Naive thymus-derived CD8-positive, alpha-beta T cell (primary cell): ENCODE results near the gene MYCL. TPM values are rescaled to one million over a fixed set of nuclear protein-coding genes. Genes with fewer than 3 reads are reported as not detected.
"Not testable (repeated sequence)": the region's sequence is repeated elsewhere in the genome, so short reads cannot be mapped to it uniquely, and the experiment has no call there.

Experiments
- ATAC-seq, 2 donors: fragments of 150-1000 bp; cut with Tn5 transposase in 1 of 2; sonication (Bioruptor Pico), chemical (Tn5 transposase) in 1 of 2; 1 replicate in 1 of 2; 2 replicates in 1 of 2; pipeline ENCODE4 v1.10.0; 2021; ENCODE audit warnings: mild to moderate bottlenecking in 2 of 2, moderate library complexity in 2 of 2
- POLR2A ChIA-PET: fragments of 350-600 bp; sonication (Branson Sonifier 250); formaldehyde crosslinking; loops from one replicate; lab custom pipeline; 2021; ENCODE audit warnings: antibody characterized with exemption; lab: Charles Lee
- DNase-seq, 10 donors: peaks; one replicate each; pipeline versions ENCODE4 v3.0.0 to v3.0.0-alpha.2; 2020 to 2022
- H3K27ac Mint-ChIP-seq, 10 donors: one replicate each; pipeline ENCODE4 v1.8.0; 2020 to 2022; ENCODE audit warnings: mild to moderate bottlenecking in 10 of 10, mixed read lengths in 10 of 10, moderate library complexity in 4 of 10, inconsistent platforms in 1 of 10
- H3K27me3 Mint-ChIP-seq, 5 donors: one replicate each; pipeline ENCODE4 v1.8.0; 2021 to 2022; ENCODE audit warnings: mixed read lengths in 5 of 5
- H3K36me3 Mint-ChIP-seq, 3 donors: one replicate each; pipeline ENCODE4 v1.8.0; 2020 to 2022; ENCODE audit warnings: mixed read lengths in 3 of 3, mild to moderate bottlenecking in 2 of 3, inconsistent platforms in 1 of 3
- H3K4me1 Mint-ChIP-seq, 4 donors: one replicate each; pipeline ENCODE4 v1.8.0; 2021 to 2022; ENCODE audit warnings: mixed read lengths in 4 of 4
- H3K4me3 Mint-ChIP-seq, 10 donors: one replicate each; pipeline ENCODE4 v1.8.0; 2020 to 2022; ENCODE audit warnings: mild to moderate bottlenecking in 10 of 10, mixed read lengths in 10 of 10, moderate library complexity in 6 of 10, inconsistent platforms in 1 of 10
- H3K9me3 Mint-ChIP-seq, 9 donors: one replicate each; pipeline ENCODE4 v1.8.0; 2020 to 2022; ENCODE audit warnings: mixed read lengths in 9 of 9, mild to moderate bottlenecking in 3 of 9, inconsistent platforms in 1 of 9, moderate library complexity in 1 of 9
- polyA plus RNA-seq, 3 donors: library from polyadenylated mRNA; unstranded; fragments of 300-500 nt; fragmentation: Illumina TruSeq; gene quantifications; one replicate each; pipeline ENCODE4 v1.2.3, GENCODE V29; 2021
- total RNA-seq, 8 experiments: library from RNA in 2 of 8; stranded (reverse) in 2 of 8; gene quantifications; one replicate each; pipeline ENCODE4 v1.2.3 and lab custom pipeline; 2021 to 2026

MYCL gene
- total and polyA plus RNA-seq, 5 experiments from 2014 or later = not detected

DNA sequence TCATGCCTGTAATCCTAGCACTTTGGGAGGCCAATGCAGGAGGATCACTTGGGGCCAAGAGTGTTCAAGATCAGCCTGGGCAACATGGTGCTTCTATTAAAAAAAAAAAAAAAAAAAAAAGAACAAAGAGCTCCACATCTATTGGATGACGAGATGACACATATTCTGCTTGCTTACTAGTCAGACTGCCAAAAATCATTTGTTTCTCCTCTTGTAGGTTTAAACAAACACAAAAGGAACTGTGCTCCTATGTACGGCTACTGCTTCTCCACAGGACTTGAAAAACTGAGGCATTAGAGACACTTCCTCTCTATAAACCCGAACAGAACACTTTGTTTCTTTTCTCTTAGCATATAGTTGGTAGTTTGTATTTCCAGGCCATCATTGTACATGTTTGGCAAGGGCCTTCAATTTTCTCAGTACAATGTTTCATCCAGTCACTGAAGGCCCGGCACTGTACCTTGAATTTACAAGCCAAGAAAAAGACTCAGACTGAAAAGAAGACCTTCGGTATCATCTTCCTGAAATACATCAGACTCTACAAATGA lies 24.4 kb downstream of the MYCL start:
- H3K27me3 Mint-ChIP-seq = no peaks in the 10 kb centered on the region
- POLR2A ChIA-PET = no interaction called here
- H3K9me3 Mint-ChIP-seq = no peaks in the 10 kb centered on the region
- DNase-seq (no peak), ATAC-seq (no peak)
- peak overlapping the region in 2 of 10 donors; percentile 1 to 2 for H3K27ac Mint-ChIP-seq
- peaks cover 29 to 67% (median 58%) of the 10 kb centered on the region in 4 donors for H3K4me1 Mint-ChIP-seq
- H3K36me3 Mint-ChIP-seq = peaks cover 0 to 36% (median 8%) of the 10 kb centered on the region in 3 donors
- H3K4me3 Mint-ChIP-seq = peak overlapping the region in 1 of 10 donors; percentile 50

- ATAC-seq (no peak), DNase-seq (no peak)
- H3K4me1 Mint-ChIP-seq = peaks cover 27 to 67% (median 53%) of the 10 kb centered on the region in 4 donors
- POLR2A ChIA-PET = no interaction called here
- peak overlapping the region in 1 of 10 donors; percentile 7 for H3K27ac Mint-ChIP-seq
- H3K36me3 Mint-ChIP-seq = peaks cover 0 to 42% (median 10%) of the 10 kb centered on the region in 3 donors
- no peaks in the 10 kb centered on the region for H3K9me3 Mint-ChIP-seq
- no peaks in the 10 kb centered on the region for H3K27me3 Mint-ChIP-seq
- peak overlapping the region in 2 of 10 donors; percentile 4 to 18 for H3K4me3 Mint-ChIP-seq
Observed at GRCh38 chr1:39876144-39876543, 25.6 kb downstream of the MYCL start.

GRCh38 chr1:39872698-39873097 lies 29.0 kb downstream of the MYCL start:
- Mint-ChIP-seq H3K4me1 (peaks cover 20 to 57% (median 40%) of the 10 kb centered on the region in 4 donors), H3K36me3 (peaks cover 0 to 51% (median 26%) of the 10 kb centered on the region in 3 donors), H3K27ac (no peak overlapping the region), H3K9me3 (no peaks in the 10 kb centered on the region), H3K4me3 (peak overlapping the region in 1 of 10 donors; percentile 18), H3K27me3 (no peaks in the 10 kb centered on the region)
- DNase-seq = no peak
- POLR2A ChIA-PET = interaction anchor here (0.6 kb wide), 1 partner anchor 10 kb away, joined by 3 read pairs; the partner anchor contains the start of gene TRIT1
- ATAC-seq = no peak

DNA sequence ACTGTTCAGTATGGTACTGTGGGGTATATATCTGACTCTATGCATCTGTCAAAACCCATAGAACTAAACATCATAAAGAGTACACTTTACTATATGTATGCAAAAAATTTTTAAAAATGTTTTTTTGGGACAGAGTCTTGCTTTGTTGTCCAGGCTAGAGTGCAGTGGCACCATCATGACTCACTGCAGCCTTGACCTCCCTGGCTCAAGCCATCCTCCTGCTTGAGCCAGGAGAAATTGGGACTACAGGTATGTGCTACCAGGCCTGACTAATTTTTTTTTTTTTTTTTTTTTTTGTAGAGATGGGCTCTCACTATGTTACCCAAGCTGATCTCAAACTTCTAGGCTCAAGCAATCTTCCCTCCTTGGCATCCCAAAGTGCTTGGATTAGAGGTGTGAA lies 29.9 kb downstream of the MYCL start:
- Mint-ChIP-seq H3K9me3 (no peaks in the 10 kb centered on the region), H3K36me3 (peaks cover 0 to 48% (median 21%) of the 10 kb centered on the region in 3 donors), H3K27me3 (no peaks in the 10 kb centered on the region), H3K4me3 (no peak overlapping the region), H3K27ac (no peak overlapping the region), H3K4me1 (peaks cover 15 to 48% (median 33%) of the 10 kb centered on the region in 4 donors)
- ATAC-seq (no peak), DNase-seq (no peak)
- POLR2A ChIA-PET = no interaction called here

GRCh38 chr1:39871043-39871442 lies 30.7 kb downstream of the MYCL start:
- H3K4me3 Mint-ChIP-seq, DNase-seq, H3K27me3 Mint-ChIP-seq, POLR2A ChIA-PET, H3K9me3 Mint-ChIP-seq, ATAC-seq, H3K27ac Mint-ChIP-seq: not testable (repeated sequence)
- Mint-ChIP-seq H3K36me3 (peaks cover 0 to 45% (median 21%) of the 10 kb centered on the region in 3 donors), H3K4me1 (peaks cover 13 to 42% (median 31%) of the 10 kb centered on the region in 4 donors)

DNA sequence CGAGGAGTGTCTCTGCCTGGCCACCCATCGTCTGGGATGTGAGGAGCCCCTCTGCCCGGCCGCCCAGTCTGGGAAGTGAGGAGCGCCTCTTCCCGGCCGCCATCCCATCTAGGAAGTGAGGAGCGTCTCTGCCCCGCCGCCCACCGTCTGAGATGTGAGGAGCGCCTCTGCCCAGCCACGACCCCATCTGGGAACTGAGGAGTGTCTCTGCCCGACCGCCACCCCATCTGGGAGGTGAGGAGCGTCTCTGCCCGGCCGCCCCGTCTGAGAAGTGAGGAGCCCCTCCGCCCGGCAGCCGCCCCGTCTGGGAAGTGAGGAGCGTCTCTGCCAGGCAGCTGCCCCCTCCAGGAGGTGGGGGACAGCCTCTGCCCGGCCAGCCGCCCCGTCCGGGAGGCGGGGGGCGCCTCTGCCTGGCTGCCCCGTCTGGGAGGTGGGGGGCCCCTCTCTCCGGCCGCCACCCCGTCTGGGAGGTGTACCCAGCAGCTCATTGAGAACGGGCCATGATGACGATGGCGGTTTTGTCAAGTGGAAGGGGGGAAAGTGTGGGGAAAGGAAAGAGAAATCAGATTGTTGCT lies 32.1 kb downstream of the MYCL start:
- H3K36me3 Mint-ChIP-seq = peaks cover 0 to 43% (median 18%) of the 10 kb centered on the region in 3 donors
- H3K9me3 Mint-ChIP-seq, H3K27ac Mint-ChIP-seq, DNase-seq, H3K4me3 Mint-ChIP-seq, H3K27me3 Mint-ChIP-seq, ATAC-seq, POLR2A ChIA-PET: not testable (repeated sequence)
- H3K4me1 Mint-ChIP-seq = peaks cover 20 to 36% (median 28%) of the 10 kb centered on the region in 4 donors

DNA sequence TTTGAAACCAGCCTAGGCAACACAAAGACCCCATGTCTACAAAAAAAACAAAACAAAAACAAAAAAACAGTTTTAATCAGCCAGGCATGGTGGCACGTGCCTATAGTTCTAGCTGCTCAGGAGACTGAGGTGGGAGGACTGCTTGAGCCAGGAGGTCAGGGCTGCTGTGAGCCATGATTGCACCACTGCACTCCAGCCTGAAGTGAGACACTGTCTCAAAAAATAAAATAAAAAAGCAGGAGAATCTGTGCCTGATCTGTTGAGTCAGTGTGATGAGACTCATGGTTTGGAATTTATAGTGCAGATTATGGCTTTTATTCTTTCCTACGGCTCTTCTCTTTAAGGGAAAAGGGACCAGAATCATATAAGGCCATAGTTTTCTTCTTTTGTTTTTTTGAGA lies 35.0 kb downstream of the MYCL start:
- DNase-seq = no peak
- Mint-ChIP-seq H3K4me1 (peaks cover 12 to 31% (median 20%) of the 10 kb centered on the region in 4 donors), H3K27me3 (no peaks in the 10 kb centered on the region), H3K27ac (no peak overlapping the region), H3K9me3 (no peaks in the 10 kb centered on the region), H3K36me3 (peaks cover 0 to 49% (median 22%) of the 10 kb centered on the region in 3 donors), H3K4me3 (no peak overlapping the region)
- POLR2A ChIA-PET = no interaction called here
- no peak for ATAC-seq

GRCh38 chr1:39865762-39866161 lies 36.0 kb downstream of the MYCL start:
- peaks cover 0 to 54% (median 16%) of the 10 kb centered on the region in 3 donors for H3K36me3 Mint-ChIP-seq
- peaks cover 10 to 23% (median 14%) of the 10 kb centered on the region in 4 donors for H3K4me1 Mint-ChIP-seq
- no peak overlapping the region for H3K4me3 Mint-ChIP-seq
- POLR2A ChIA-PET = no interaction called here
- H3K27me3 Mint-ChIP-seq = no peaks in the 10 kb centered on the region
- H3K27ac Mint-ChIP-seq = peak overlapping the region in 1 of 10 donors; percentile 6
- DNase-seq = no peak
- no peak for ATAC-seq
- H3K9me3 Mint-ChIP-seq = no peaks in the 10 kb centered on the region

DNA sequence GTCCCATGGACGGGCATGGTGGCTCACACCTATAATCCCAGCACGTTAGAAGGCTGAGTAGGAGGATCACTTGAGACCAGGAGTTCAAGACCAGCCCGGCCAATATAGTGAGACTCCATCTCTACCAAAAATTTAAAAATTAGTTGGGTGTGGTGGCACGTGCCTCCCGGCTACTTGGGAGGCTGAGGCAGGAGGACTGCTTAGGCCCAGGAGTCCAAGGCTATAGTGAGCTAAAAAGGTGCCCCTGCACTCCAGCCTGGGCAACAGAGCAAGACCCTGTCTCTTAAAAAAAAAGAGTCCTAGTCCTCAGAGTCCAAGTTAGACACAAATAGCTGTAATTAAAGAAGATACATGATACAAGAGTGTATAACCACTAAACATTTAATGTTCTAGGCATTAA lies 38.5 kb downstream of the MYCL start:
- ATAC-seq (no peak), DNase-seq (no peak)
- H3K27me3 Mint-ChIP-seq = no peaks in the 10 kb centered on the region
- H3K9me3 Mint-ChIP-seq = no peaks in the 10 kb centered on the region
- POLR2A ChIA-PET = no interaction called here
- H3K4me3 Mint-ChIP-seq = no peak overlapping the region
- H3K36me3 Mint-ChIP-seq = peaks cover 0 to 41% (median 4%) of the 10 kb centered on the region in 3 donors
- peak overlapping the region in 1 of 10 donors; percentile 71 for H3K27ac Mint-ChIP-seq
- H3K4me1 Mint-ChIP-seq = peaks cover 8 to 21% (median 13%) of the 10 kb centered on the region in 4 donors

DNA sequence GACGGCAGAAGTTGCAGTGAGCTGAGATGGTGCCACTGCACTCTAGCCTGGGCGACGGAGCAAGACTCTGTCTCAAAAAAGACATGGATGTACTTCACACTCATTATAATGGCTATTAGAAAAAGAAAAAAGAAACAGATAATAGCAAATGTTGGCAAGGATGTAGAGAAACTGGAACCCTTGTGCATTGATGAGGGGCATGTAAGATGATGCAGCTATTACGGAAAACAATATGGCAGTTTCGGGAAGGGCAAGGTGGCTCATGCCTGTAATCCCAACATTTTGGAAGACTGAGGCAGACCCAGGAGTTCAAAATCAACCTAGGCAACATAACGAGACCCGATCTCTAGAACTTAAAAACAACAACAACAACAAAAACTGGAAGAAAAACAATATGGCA lies 40.7 kb downstream of the MYCL start:
- DNase-seq = no peak
- H3K36me3 Mint-ChIP-seq = peaks cover 0 to 42% (median 4%) of the 10 kb centered on the region in 3 donors
- POLR2A ChIA-PET = no interaction called here

GRCh38 chr1:39859859-39860812 lies 41.6 kb downstream of the MYCL start:
- Mint-ChIP-seq H3K27me3 (no peaks in the 10 kb centered on the region), H3K4me1 (peaks cover 7 to 17% (median 13%) of the 10 kb centered on the region in 4 donors), H3K36me3 (peaks cover 0 to 47% (median 6%) of the 10 kb centered on the region in 3 donors), H3K9me3 (no peaks in the 10 kb centered on the region), H3K4me3 (no peak overlapping the region), H3K27ac (no peak overlapping the region)
- POLR2A ChIA-PET = no interaction called here
- ATAC-seq (no peak), DNase-seq (no peak)

More for the DNA sequence above, 40.7 kb downstream of the MYCL start:
- Mint-ChIP-seq H3K9me3 (no peaks in the 10 kb centered on the region), H3K4me3 (no peak overlapping the region), H3K27ac (peak overlapping the region in 1 of 10 donors; percentile 13), H3K4me1 (peaks cover 8 to 16% (median 13%) of the 10 kb centered on the region in 4 donors), H3K27me3 (no peaks in the 10 kb centered on the region)
- no peak for ATAC-seq

DNA sequence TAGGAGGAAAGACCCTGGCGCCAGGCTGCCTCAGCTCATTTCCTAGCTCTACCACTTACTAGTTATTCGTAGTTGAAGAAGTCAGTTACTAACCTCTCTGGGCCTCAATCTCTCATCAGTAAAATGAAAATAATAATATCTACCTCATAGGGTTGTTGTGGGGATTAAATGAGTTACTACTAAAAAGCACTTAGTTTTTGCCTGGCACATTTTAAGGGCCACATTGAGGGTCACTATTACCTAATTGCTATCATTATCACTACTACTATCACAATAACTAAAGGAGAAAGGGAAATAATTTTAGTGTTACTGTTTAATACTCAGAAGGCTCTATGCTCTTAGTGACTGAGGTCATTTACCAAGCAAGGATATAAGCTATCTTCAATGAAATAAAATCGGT lies 43.4 kb downstream of the MYCL start:
- Mint-ChIP-seq H3K9me3 (no peaks in the 10 kb centered on the region), H3K4me3 (no peak overlapping the region), H3K4me1 (peaks cover 0 to 11% (median 5%) of the 10 kb centered on the region in 4 donors), H3K36me3 (peaks cover 0 to 47% (median 9%) of the 10 kb centered on the region in 3 donors), H3K27ac (no peak overlapping the region), H3K27me3 (no peaks in the 10 kb centered on the region)
- DNase-seq (no peak), ATAC-seq (no peak)
- POLR2A ChIA-PET = no interaction called here
